ENCODE results near the gene LARP1.

DNA sequence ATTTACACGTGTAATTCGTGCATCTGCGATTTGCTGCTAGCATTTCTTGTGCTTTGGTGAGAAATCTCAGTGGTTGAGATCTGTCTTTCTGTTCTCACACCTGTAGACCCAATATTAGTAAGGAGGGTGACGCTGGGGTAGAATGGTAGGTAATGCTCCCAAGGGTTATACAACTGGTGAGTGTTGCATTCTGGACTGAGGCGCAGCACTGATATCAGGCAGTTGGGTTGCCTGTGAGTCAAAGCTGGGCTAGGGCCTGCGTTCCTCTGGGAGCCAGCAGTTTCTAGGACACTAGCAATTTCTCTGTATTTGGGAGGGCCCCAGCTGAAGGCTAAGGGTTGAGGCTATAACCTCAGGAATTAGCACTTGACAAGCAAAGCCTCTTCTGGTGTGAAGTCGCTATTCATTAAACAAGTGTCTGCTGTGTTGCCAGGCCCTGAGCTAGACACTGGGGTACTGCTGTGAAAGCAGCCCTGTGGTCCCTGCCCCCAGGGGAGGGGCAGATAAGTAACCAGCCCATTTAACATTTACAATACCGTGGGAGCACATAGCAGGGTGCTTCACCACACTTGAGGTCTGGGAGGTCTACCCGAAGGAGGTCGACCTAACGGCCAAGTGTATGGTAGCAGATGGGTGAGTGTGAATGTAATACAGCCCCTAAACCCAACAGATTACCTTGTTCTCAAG, 28.7 kb downstream of the LARP1 start:
- TF ChIP-seq, protein P1, sequence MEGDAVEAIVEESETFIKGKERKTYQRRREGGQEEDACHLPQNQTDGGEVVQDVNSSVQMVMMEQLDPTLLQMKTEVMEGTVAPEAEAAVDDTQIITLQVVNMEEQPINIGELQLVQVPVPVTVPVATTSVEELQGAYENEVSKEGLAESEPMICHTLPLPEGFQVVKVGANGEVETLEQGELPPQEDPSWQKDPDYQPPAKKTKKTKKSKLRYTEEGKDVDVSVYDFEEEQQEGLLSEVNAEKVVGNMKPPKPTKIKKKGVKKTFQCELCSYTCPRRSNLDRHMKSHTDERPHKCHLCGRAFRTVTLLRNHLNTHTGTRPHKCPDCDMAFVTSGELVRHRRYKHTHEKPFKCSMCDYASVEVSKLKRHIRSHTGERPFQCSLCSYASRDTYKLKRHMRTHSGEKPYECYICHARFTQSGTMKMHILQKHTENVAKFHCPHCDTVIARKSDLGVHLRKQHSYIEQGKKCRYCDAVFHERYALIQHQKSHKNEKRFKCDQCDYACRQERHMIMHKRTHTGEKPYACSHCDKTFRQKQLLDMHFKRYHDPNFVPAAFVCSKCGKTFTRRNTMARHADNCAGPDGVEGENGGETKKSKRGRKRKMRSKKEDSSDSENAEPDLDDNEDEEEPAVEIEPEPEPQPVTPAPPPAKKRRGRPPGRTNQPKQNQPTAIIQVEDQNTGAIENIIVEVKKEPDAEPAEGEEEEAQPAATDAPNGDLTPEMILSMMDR (conservative IDR thresholded peaks at IDR 0.05 in 1 of 2, IDR thresholded peaks at IDR 0.05 in 1 of 2; ENCODE audit: extremely low read depth in 1 of 2, insufficient read depth in 1 of 2, low read depth in 1 of 2, low read length in 2 of 2): no peak
- no peak for TF ChIP-seq EZH2 (IDR thresholded peaks at IDR 0.05; ENCODE audit: borderline replicate concordance, low read length)

Data from mammary epithelial cell (primary cell).